K562 (cell line): ENCODE results near the gene VSTM5. TPM values are rescaled to one million over a fixed set of nuclear protein-coding genes. Genes with fewer than 3 reads are reported as not detected.

Experiments used
- ATAC-seq: fragments of 200-7000 bp; cut with Tn5 transposase; 3 replicates; pipeline ENCODE4 v1.9.1; 2020; ENCODE audit warnings: moderate library complexity
- BruUV-seq: library from RNA; stranded (reverse); fragments of 400-500 nt; replicated peaks from 2 replicates; lab custom pipeline; 2021; lab: Mats Ljungman, UMichigan
- CTCF ChIA-PET: fragments of 300-600 bp; formaldehyde crosslinking; extraction: SDS; loops from one replicate; lab custom pipeline; 2021; ENCODE audit warnings: low intra/inter-chr PET ratio; lab: Yijun Ruan, JAX
- POLR2A ChIA-PET: fragments of 300-600, 350-650 bp; sonication (Branson Sonifier 250); formaldehyde crosslinking; extraction: SDS; loops from one replicate; lab custom pipeline; 2021; ENCODE audit warnings: antibody characterized with exemption, inconsistent platforms; lab: Yijun Ruan, JAX
- DNase-seq, 4 experiments: peaks; one replicate each; pipeline versions ENCODE4 v3.0.0 to v3.0.0-alpha.2; 2011 to 2018; ENCODE audit warnings: low spot score in 3 of 4, mixed read lengths in 3 of 4; ENCODE audit errors: extremely low read depth in 1 of 4
- FAIRE-seq: peaks from 2 replicates; lab custom pipeline; 2011; peaks lifted over from hg19 to GRCh38; lab: Jason Lieb, UNC
- H2AFZ ChIP-seq: 2 replicates; pipeline ENCODE4 v1.6.0; 2011; ENCODE audit warnings: low read depth, low read length, control low read depth, inconsistent platforms
- H3K27ac ChIP-seq: fragments of 200-600 bp; 3 replicates; pipeline ENCODE4 v1.8.0; 2011; ENCODE audit warnings: low read depth, mild to moderate bottlenecking, control low read depth, inconsistent platforms, low read length, moderate library complexity, mixed read lengths; ENCODE audit errors: extremely low read depth
- H3K27me3 ChIP-seq, 2 experiments: fragments of 300-600 bp in 1 of 2; 2 replicates in 1 of 2; 3 replicates in 1 of 2; pipeline versions ENCODE4 v1.6.0 to v1.8.0; 2011; ENCODE audit warnings: inconsistent platforms in 2 of 2, low read length in 2 of 2, mild to moderate bottlenecking in 1 of 2, mixed read lengths in 1 of 2, moderate library complexity in 1 of 2; ENCODE audit not compliant: control insufficient read depth in 2 of 2, insufficient read depth in 2 of 2
- H3K36me3 ChIP-seq: fragments of 300-600 bp; 3 replicates; pipeline ENCODE4 v1.8.0; 2011; ENCODE audit warnings: mild to moderate bottlenecking, low read length, inconsistent platforms; ENCODE audit not compliant: control insufficient read depth, insufficient read depth
- H3K4me1 ChIP-seq, 2 experiments: fragments of 200-600 bp in 1 of 2; replicated peaks in 1 of 2; 2 replicates in 1 of 2; 3 replicates in 1 of 2; pipeline versions ENCODE4 v1.5.1 to v1.8.0; 2011; ENCODE audit warnings: inconsistent platforms in 2 of 2, low read length in 2 of 2, mild to moderate bottlenecking in 1 of 2, mixed read lengths in 1 of 2, moderate library complexity in 1 of 2; ENCODE audit not compliant: control insufficient read depth in 2 of 2, insufficient read depth in 2 of 2
- H3K4me2 ChIP-seq: 2 replicates; pipeline ENCODE4 v1.6.1; 2011; ENCODE audit warnings: low read length, control low read depth, inconsistent platforms, mixed read lengths; ENCODE audit not compliant: insufficient read depth
- H3K4me3 ChIP-seq: fragments of 200-600 bp; sonication (generic), shearing (Covaris generic); 2 replicates; pipeline ENCODE4 v1.5.1; 2016; ENCODE audit warnings: control low read depth, inconsistent platforms
- H3K79me2 ChIP-seq: fragments of 200-600 bp; 3 replicates; pipeline ENCODE4 v1.8.0; 2011; ENCODE audit warnings: low read length, inconsistent platforms; ENCODE audit not compliant: control insufficient read depth, insufficient read depth
- H3K9ac ChIP-seq, 2 experiments: 2 replicates each; pipeline versions ENCODE4 v1.6.0 to v1.6.1; 2011; ENCODE audit warnings: low read depth in 2 of 2, low read length in 2 of 2, control low read depth in 1 of 2, inconsistent platforms in 1 of 2, mild to moderate bottlenecking in 1 of 2, mixed read lengths in 1 of 2; ENCODE audit not compliant: insufficient read depth in 1 of 2
- H3K9me1 ChIP-seq: one replicate; pipeline ENCODE4 v1.6.0; 2011; ENCODE audit warnings: inconsistent platforms, mild to moderate bottlenecking, low read length, moderate library complexity; ENCODE audit not compliant: control insufficient read depth, insufficient read depth
- H3K9me3 ChIP-seq: replicated peaks from 2 replicates; pipeline ENCODE4 v1.5.1; 2011; ENCODE audit warnings: low read depth, low read length, inconsistent platforms; ENCODE audit not compliant: control insufficient read depth, insufficient read depth
- H4K20me1 ChIP-seq: replicated peaks from 2 replicates; pipeline ENCODE4 v1.6.1; 2011; ENCODE audit warnings: low read length, inconsistent platforms, mixed read lengths; ENCODE audit not compliant: control insufficient read depth, insufficient read depth
- ARNT ChIP-seq, 2 experiments: fragments of 450-650 bp; IDR thresholded peaks; 2 replicates each; pipeline ENCODE4 v1.6.1; 2016; ENCODE audit warnings: mild to moderate bottlenecking in 1 of 2
- E2F4 ChIP-seq: sonication (generic); formaldehyde crosslinking; IDR thresholded peaks from 2 replicates; pipeline ENCODE4 v1.8.0; 2022; ENCODE audit warnings: mild to moderate bottlenecking, low read depth, missing genetic modification reagents
- FOS ChIP-seq: IDR thresholded peaks from 3 replicates; pipeline ENCODE4 v1.6.1; 2011; ENCODE audit not compliant: insufficient read length; ENCODE audit errors: extremely low read depth
- GTF2A2 ChIP-seq: IDR thresholded peaks from 2 replicates; pipeline ENCODE4 v1.6.1; 2016; ENCODE audit warnings: mild to moderate bottlenecking, missing genetic modification characterization, missing compliant biosample characterization
- MED1 ChIP-seq: sonication (generic); formaldehyde crosslinking; IDR thresholded peaks from 2 replicates; pipeline ENCODE4 v1.8.1; 2023; ENCODE audit warnings: missing genetic modification reagents, borderline replicate concordance
- NRF1 ChIP-seq, 2 experiments: fragments of 450-650 bp; IDR thresholded peaks in 1 of 2; conservative IDR thresholded peaks in 1 of 2; 2 replicates each; pipeline ENCODE4 v1.6.1; 2014; ENCODE audit warnings: mild to moderate bottlenecking in 2 of 2
- PML ChIP-seq: IDR thresholded peaks from 2 replicates; pipeline ENCODE4 v1.6.1; 2012; ENCODE audit warnings: low read length, inconsistent platforms
- RBM39 ChIP-seq: fragments of 200-400 bp; formaldehyde crosslinking; optimal IDR thresholded peaks from 2 replicates; pipeline ENCODE3; 2018; ENCODE audit warnings: low read depth, low read length
- SAFB2 ChIP-seq: fragments of 200-400 bp; formaldehyde crosslinking; IDR thresholded peaks from 2 replicates; pipeline ENCODE4 v1.6.1; 2018; ENCODE audit warnings: borderline replicate concordance, low read length, low read depth, moderate library complexity; ENCODE audit not compliant: severe bottlenecking
- SPI1 ChIP-seq: IDR thresholded peaks from 2 replicates; pipeline ENCODE4 v1.6.1; 2011; ENCODE audit warnings: low read depth, low read length, control low read depth, borderline replicate concordance
- ZNF23 ChIP-seq: fragments of 250-450 bp; sonication (Bioruptor Pico); IDR thresholded peaks from 2 replicates; pipeline ENCODE4 v1.4.0; 2020; ENCODE audit warnings: mild to moderate bottlenecking
- in situ Hi-C: fragments of 300-500 bp; cut with MboI; formaldehyde crosslinking; loops from 4 replicates; pipeline ENCODE4 v1.15.0; 2018; ENCODE audit warnings: inconsistent platforms, mixed read lengths
- intact Hi-C: fragments of 100-400 bp; cut with micrococcal nuclease; formaldehyde crosslinking; loops from 2 replicates; pipeline ENCODE4 v1.14.2; 2022
- polyA plus RNA-seq, 8 experiments: library from polyadenylated mRNA; depleted of rRNA in 4 of 8; stranded (reverse) in 5 of 8; unstranded in 3 of 8; fragments of >200 nt; fragmentation: Nextera tagmentation in 2 of 8; fragmentation: Illumina TruSeq in 1 of 8; extraction: Ambion mirVana in 2 of 8; extraction: Trizol in 1 of 8; gene quantifications; 2 replicates each; pipeline versions ENCODE4 v1.2.1 to v1.2.3, GENCODE V29; 2011 to 2014; ENCODE audit warnings: inconsistent platforms in 1 of 8, missing spikeins in 1 of 8
- total RNA-seq, 7 experiments: library from RNA; depleted of rRNA in 6 of 7; stranded (reverse); fragments of >200 nt in 6 of 7; fragmentation: Illumina TruSeq in 2 of 7; extraction: Trizol in 2 of 7; gene quantifications; 2 replicates each; pipeline versions ENCODE4 v1.2.1 to v1.2.3, GENCODE V29; 2011 to 2021; ENCODE audit warnings: low replicate concordance in 1 of 7
- TF ChIP-seq, protein P1 (sequence below): fragments of 450-650 bp; conservative IDR thresholded peaks from 2 replicates; pipeline ENCODE4 v1.6.1; 2016; ENCODE audit warnings: missing genetic modification characterization, low read depth, mild to moderate bottlenecking, missing compliant biosample characterization, moderate library complexity
- TF ChIP-seq, protein P2 (sequence below): fragments of 450-650 bp; IDR thresholded peaks from 2 replicates; pipeline ENCODE4 v1.6.1; 2016; ENCODE audit warnings: mild to moderate bottlenecking
- TF ChIP-seq, protein P3 (sequence below): fragments of 250-450 bp; sonication (Bioruptor Pico); IDR thresholded peaks from 2 replicates; pipeline ENCODE4 v1.5.1; 2021; ENCODE audit warnings: mild to moderate bottlenecking

Gene VSTM5
- total and polyA plus RNA-seq, 9 of the 15 experiments (the other 6 are each of a cell fraction or from before 2014, with no cell fraction given), result 0.01 TPM; not detected in 8

DNA sequence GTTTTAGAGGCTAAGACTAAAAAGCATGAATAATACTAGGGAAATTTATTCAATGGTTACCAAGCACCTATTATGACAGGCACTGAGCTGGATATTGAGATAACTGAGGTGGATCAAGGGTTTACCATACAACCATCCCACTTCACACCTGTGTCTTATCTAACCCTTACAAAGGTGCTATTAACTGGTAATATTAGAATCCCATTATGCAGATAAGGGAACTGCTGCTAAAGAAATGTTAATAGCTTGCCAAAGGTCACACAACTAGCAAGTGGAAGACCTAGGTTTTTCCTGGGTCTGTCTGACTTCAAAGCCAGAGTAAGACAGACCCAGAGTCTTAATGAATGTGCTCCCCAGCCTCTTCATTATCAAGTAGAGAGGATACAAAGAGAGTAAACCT, 21.1 kb upstream of the VSTM5 start:
- Histone ChIP-seq H3K9me1 (no peaks in the 10 kb centered on the region), H3K4me2 (no peak overlapping the region), H3K9ac (no peak overlapping the region), H3K27me3 (no peaks in the 10 kb centered on the region), H3K36me3 (no peaks in the 10 kb centered on the region), H3K4me3 (no peak overlapping the region), H3K79me2 (no peaks in the 10 kb centered on the region), H3K27ac (no peak overlapping the region), H4K20me1 (no peaks in the 10 kb centered on the region), H3K4me1 (no peaks in the 10 kb centered on the region; a peak in 2 of 5 replicates), H2AFZ (no peak overlapping the region), H3K9me3 (no peaks in the 10 kb centered on the region)
- no peak for FAIRE-seq
- intact Hi-C loops (no loop called here), in situ Hi-C loops (no loop called here)
- BruUV-seq, result no TSS peak
- no peak for TF ChIP-seq FOS
- TF ChIP-seq ZNF23 (CRISPR knock-in tag), result no peak
- TF ChIP-seq RBM39, result no peak
- TF ChIP-seq, protein P1, sequence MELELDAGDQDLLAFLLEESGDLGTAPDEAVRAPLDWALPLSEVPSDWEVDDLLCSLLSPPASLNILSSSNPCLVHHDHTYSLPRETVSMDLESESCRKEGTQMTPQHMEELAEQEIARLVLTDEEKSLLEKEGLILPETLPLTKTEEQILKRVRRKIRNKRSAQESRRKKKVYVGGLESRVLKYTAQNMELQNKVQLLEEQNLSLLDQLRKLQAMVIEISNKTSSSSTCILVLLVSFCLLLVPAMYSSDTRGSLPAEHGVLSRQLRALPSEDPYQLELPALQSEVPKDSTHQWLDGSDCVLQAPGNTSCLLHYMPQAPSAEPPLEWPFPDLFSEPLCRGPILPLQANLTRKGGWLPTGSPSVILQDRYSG, result no peak
- TF ChIP-seq GTF2A2 (tag), result no peak
- no peak for TF ChIP-seq PML
- no peak for TF ChIP-seq MED1 (CRISPR knock-in tag)
- TF ChIP-seq, protein P2, sequence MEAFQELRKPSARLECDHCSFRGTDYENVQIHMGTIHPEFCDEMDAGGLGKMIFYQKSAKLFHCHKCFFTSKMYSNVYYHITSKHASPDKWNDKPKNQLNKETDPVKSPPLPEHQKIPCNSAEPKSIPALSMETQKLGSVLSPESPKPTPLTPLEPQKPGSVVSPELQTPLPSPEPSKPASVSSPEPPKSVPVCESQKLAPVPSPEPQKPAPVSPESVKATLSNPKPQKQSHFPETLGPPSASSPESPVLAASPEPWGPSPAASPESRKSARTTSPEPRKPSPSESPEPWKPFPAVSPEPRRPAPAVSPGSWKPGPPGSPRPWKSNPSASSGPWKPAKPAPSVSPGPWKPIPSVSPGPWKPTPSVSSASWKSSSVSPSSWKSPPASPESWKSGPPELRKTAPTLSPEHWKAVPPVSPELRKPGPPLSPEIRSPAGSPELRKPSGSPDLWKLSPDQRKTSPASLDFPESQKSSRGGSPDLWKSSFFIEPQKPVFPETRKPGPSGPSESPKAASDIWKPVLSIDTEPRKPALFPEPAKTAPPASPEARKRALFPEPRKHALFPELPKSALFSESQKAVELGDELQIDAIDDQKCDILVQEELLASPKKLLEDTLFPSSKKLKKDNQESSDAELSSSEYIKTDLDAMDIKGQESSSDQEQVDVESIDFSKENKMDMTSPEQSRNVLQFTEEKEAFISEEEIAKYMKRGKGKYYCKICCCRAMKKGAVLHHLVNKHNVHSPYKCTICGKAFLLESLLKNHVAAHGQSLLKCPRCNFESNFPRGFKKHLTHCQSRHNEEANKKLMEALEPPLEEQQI, result no peak
- TF ChIP-seq NRF1 (conservative IDR thresholded peaks at IDR 0.05 in 1 of 2, IDR thresholded peaks at IDR 0.05 in 1 of 2), result no peak
- TF ChIP-seq, protein P3, sequence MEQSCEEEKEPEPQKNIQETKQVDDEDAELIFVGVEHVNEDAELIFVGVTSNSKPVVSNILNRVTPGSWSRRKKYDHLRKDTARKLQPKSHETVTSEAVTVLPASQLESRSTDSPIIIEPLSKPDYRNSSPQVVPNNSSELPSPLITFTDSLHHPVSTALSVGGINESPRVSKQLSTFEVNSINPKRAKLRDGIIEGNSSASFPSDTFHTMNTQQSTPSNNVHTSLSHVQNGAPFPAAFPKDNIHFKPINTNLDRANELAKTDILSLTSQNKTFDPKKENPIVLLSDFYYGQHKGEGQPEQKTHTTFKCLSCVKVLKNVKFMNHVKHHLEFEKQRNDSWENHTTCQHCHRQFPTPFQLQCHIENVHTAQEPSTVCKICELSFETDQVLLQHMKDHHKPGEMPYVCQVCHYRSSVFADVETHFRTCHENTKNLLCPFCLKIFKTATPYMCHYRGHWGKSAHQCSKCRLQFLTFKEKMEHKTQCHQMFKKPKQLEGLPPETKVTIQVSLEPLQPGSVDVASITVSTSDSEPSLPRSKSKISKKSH, result no peak
- TF ChIP-seq E2F4 (CRISPR knock-in tag), result no peak
- TF ChIP-seq ARNT (IDR thresholded peaks at IDR 0.05), result no peak
- TF ChIP-seq SPI1, result no peak
- TF ChIP-seq SAFB2, result no peak
- ChIA-PET CTCF (no interaction called here), POLR2A (no interaction called here)
- DNase-seq, result no peak
- no peak for ATAC-seq
